ENCODE results near the gene ERP29. TPM values are rescaled to one million over a fixed set of nuclear protein-coding genes. Genes with fewer than 3 reads are reported as not detected.

Gene ERP29
- total RNA-seq, 1 donor from 2014 or later: 159 TPM

GRCh38 chr12:111976860-111977259 is 36.4 kb upstream of the ERP29 start:
- no peaks in the 10 kb centered on the region for H3K36me3 ChIP-seq (ENCODE audit: control insufficient read depth, insufficient read depth, low read length)
- FAIRE-seq (no peak), DNase-seq (ENCODE audit: low read depth) (no peak)
- TF ChIP-seq CTCF (IDR thresholded peaks at IDR 0.05; ENCODE audit: insufficient read depth, low read length, severe bottlenecking): no peak
- no peaks in the 10 kb centered on the region for H3K27me3 ChIP-seq (ENCODE audit: control insufficient read depth, insufficient read depth, low read length)
- no peak overlapping the region for H3K4me3 ChIP-seq (ENCODE audit: low read depth, low read length)

GRCh38 chr12:111978545-111978944 is 34.7 kb upstream of the ERP29 start:
- no peak for TF ChIP-seq CTCF (IDR thresholded peaks at IDR 0.05; ENCODE audit: insufficient read depth, low read length, severe bottlenecking)
- no peak for DNase-seq (ENCODE audit: low read depth)
- H3K4me3 ChIP-seq (ENCODE audit: low read depth, low read length): no peak overlapping the region
- H3K36me3 ChIP-seq (ENCODE audit: control insufficient read depth, insufficient read depth, low read length): no peaks in the 10 kb centered on the region
- no peak for FAIRE-seq
- no peaks in the 10 kb centered on the region for H3K27me3 ChIP-seq (ENCODE audit: control insufficient read depth, insufficient read depth, low read length)

- Histone ChIP-seq H3K4me3 (ENCODE audit: low read depth, low read length) (no peak overlapping the region), H3K36me3 (ENCODE audit: control insufficient read depth, insufficient read depth, low read length) (no peaks in the 10 kb centered on the region), H3K27me3 (ENCODE audit: control insufficient read depth, insufficient read depth, low read length) (no peaks in the 10 kb centered on the region)
- TF ChIP-seq CTCF (IDR thresholded peaks at IDR 0.05; ENCODE audit: insufficient read depth, low read length, severe bottlenecking): no peak
- DNase-seq (ENCODE audit: low read depth) (no peak), FAIRE-seq (no peak)
These were observed 32.6 kb upstream of the ERP29 start for GRCh38 chr12:111980598-111980997.

GRCh38 chr12:111981987-111982386 is 31.2 kb upstream of the ERP29 start:
- Histone ChIP-seq H3K27me3 (ENCODE audit: control insufficient read depth, insufficient read depth, low read length) (no peaks in the 10 kb centered on the region), H3K36me3 (ENCODE audit: control insufficient read depth, insufficient read depth, low read length) (no peaks in the 10 kb centered on the region), H3K4me3 (ENCODE audit: low read depth, low read length) (no peak overlapping the region)
- FAIRE-seq (no peak), DNase-seq (ENCODE audit: low read depth) (peak; percentile 30)
- no peak for TF ChIP-seq CTCF (IDR thresholded peaks at IDR 0.05; ENCODE audit: insufficient read depth, low read length, severe bottlenecking)

GRCh38 chr12:111984820-111985219 is 28.4 kb upstream of the ERP29 start:
- no peaks in the 10 kb centered on the region for H3K36me3 ChIP-seq (ENCODE audit: control insufficient read depth, insufficient read depth, low read length)
- no peak for FAIRE-seq
- H3K4me3 ChIP-seq (ENCODE audit: low read depth, low read length): no peak overlapping the region
- TF ChIP-seq CTCF (IDR thresholded peaks at IDR 0.05; ENCODE audit: insufficient read depth, low read length, severe bottlenecking): no peak
- DNase-seq (ENCODE audit: low read depth): no peak
- no peaks in the 10 kb centered on the region for H3K27me3 ChIP-seq (ENCODE audit: control insufficient read depth, insufficient read depth, low read length)

GRCh38 chr12:111991535-111991934 is 21.7 kb upstream of the ERP29 start:
- TF ChIP-seq CTCF (IDR thresholded peaks at IDR 0.05; ENCODE audit: insufficient read depth, low read length, severe bottlenecking): no peak
- Histone ChIP-seq H3K4me3 (ENCODE audit: low read depth, low read length) (no peak overlapping the region), H3K27me3 (ENCODE audit: control insufficient read depth, insufficient read depth, low read length) (no peaks in the 10 kb centered on the region), H3K36me3 (ENCODE audit: control insufficient read depth, insufficient read depth, low read length) (no peaks in the 10 kb centered on the region)
- FAIRE-seq: no peak
- DNase-seq (ENCODE audit: low read depth): no peak
